Epithelial cell of esophagus (primary cell): ENCODE measurements around the gene LMX1B.

Experiments
- DNase-seq: peaks from one replicate; pipeline ENCODE4 v3.0.0; 2010; ENCODE audit warnings: low read depth
- H3K4me3 ChIP-seq: 2 replicates; pipeline ENCODE4 v1.5.1; 2011; ENCODE audit warnings: mild to moderate bottlenecking, low read length, control low read depth
- CTCF ChIP-seq: IDR thresholded peaks from 2 replicates; pipeline ENCODE4 v1.5.1; 2011; ENCODE audit warnings: low read depth, mild to moderate bottlenecking, low read length, control low read depth, inconsistent platforms; ENCODE audit not compliant: insufficient read depth; ENCODE audit errors: missing control alignments

The LMX1B gene

GRCh38 chr9:126633881-126634558 lies 20.3 kb downstream of the LMX1B start:
- DNase-seq, result peak; percentile 25
- H3K4me3 ChIP-seq, result no peak overlapping the region
- no peak for TF ChIP-seq CTCF

- no peak overlapping the region for H3K4me3 ChIP-seq
- TF ChIP-seq CTCF, result no peak
- DNase-seq, result no peak
Measured at GRCh38 chr9:126635061-126635460, 21.3 kb downstream of the LMX1B start.

GRCh38 chr9:126635661-126636439 lies 22.1 kb downstream of the LMX1B start:
- TF ChIP-seq CTCF, result no peak
- no peak for DNase-seq
- H3K4me3 ChIP-seq, result no peak overlapping the region

- peak; percentile 41 for DNase-seq
- no peak for TF ChIP-seq CTCF
- H3K4me3 ChIP-seq, result no peak overlapping the region
Measured at GRCh38 chr9:126636983-126637798, 23.5 kb downstream of the LMX1B start.

GRCh38 chr9:126638571-126639132 lies 24.9 kb downstream of the LMX1B start:
- TF ChIP-seq CTCF, result no peak
- no peak overlapping the region for H3K4me3 ChIP-seq

GRCh38 chr9:126639318-126640000 lies 25.7 kb downstream of the LMX1B start:
- TF ChIP-seq CTCF, result no peak
- DNase-seq, result no peak
- H3K4me3 ChIP-seq, result no peak overlapping the region

More at GRCh38 chr9:126638571-126639132, 24.9 kb downstream of the LMX1B start:
- DNase-seq, result peak; percentile 53
